Measurements from ENCODE around the gene DHTKD1. TPM values are rescaled to one million over a fixed set of nuclear protein-coding genes. Genes with fewer than 3 reads are reported as not detected.
A peak's percentile ranks its signal among the peaks of the same experiment; 100 is the strongest.

Gene DHTKD1
- total and polyA plus RNA-seq, 9 donors: 10.3 to 33.2 (median 26.4) TPM

DNA sequence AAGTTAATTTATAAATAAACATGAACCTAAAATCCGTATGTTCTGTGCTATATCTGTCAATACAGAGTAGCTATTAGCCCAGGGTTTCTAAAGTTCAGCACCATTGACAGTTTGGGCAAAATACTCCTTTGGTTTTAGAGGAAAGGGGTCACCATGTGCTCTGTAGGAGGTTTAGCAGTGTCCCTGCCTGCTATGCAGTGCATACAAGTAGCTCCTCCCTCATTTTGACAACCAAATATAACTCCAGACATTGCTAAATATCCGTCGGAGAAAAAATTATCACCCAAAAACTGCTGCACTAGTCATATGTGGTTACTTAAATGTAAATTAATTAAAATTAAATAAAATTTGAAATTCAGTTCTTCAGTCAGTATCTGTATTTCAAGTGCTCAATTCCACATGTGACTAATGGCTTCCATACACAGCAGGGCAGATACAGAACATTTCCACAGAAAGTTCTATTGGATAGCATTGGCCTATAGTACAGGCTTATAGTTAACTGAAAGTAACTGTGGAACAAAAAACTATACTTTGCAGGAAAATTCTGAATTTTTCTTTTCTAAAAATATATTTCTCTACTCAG, 32.6 kb upstream of the DHTKD1 start:
- Histone ChIP-seq H3K4me1 (ENCODE audit: insufficient read depth) (no peaks in the 10 kb centered on the region), H3K27ac (no peak overlapping the region), H3K36me3 (no peaks in the 10 kb centered on the region), H3K27me3 (no peaks in the 10 kb centered on the region), H3K9me3 (no peaks in the 10 kb centered on the region), H3K4me3 (no peak overlapping the region)
- intact Hi-C loops (cut with DNase I): no loop called here
- TF ChIP-seq EP300 (IDR thresholded peaks at IDR 0.05): no peak
- no peak for TF ChIP-seq CTCF (IDR thresholded peaks at IDR 0.05)
- no peak for TF ChIP-seq POLR2A (IDR thresholded peaks at IDR 0.05)
- DNase-seq: no peak
- 72 to 74% (median 73%) methylated on average over 3 of the region's 3 CpGs for WGBS, 3 donors

DNA sequence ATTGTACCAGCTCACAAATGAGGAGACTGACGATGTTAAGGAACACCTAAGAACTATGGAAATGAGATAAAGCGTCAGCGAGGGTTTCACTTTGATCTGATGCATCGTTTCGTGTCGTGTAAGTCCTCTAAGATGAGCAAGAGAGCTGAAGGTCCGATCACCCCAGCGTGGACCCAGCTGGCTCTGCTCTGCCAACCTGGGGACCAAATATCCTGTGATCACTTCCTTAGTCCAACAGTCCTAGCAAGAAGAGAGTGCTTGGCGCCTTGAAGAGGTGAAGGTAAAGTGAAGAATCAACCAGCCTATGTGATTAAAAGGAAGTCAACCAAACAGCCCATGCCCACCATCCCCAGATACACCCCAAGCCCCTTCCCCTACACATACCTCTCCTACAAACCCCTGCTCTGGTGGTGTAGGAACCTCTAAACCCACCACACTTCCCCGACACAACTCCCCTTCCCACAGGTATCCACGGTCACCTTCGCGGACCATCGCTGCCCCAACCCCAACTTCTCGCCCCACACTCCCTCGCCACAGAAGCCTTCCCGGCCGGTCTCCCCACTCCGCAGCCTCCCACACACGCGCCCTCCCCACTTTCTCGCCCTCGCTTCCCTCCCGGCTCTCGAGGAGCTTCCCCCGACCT, 26.9 kb upstream of the DHTKD1 start:
- H3K4me1 ChIP-seq (ENCODE audit: insufficient read depth): no peaks in the 10 kb centered on the region
- 1% methylated on average over 26 of the region's 26 CpGs for WGBS, 3 donors
- no peaks in the 10 kb centered on the region for H3K36me3 ChIP-seq
- no peaks in the 10 kb centered on the region for H3K27me3 ChIP-seq
- DNase-seq: no peak
- intact Hi-C loops (cut with DNase I): loop anchor here in 1 of 4 donors (5.0 kb wide), 1 partner anchor 85 kb away; the partner anchor contains the start of gene SEC61A2
- H3K4me3 ChIP-seq: peak overlapping the region; percentile 89
- TF ChIP-seq CTCF (IDR thresholded peaks at IDR 0.05) (no peak), EP300 (IDR thresholded peaks at IDR 0.05) (no peak), POLR2A (IDR thresholded peaks at IDR 0.05) (no peak)
- peak overlapping the region; percentile 80 to 97 for H3K27ac ChIP-seq
- no peaks in the 10 kb centered on the region for H3K9me3 ChIP-seq

- Histone ChIP-seq H3K4me3 (peak overlapping the region; percentile 89), H3K4me1 (ENCODE audit: insufficient read depth) (no peaks in the 10 kb centered on the region), H3K9me3 (no peaks in the 10 kb centered on the region), H3K27me3 (no peaks in the 10 kb centered on the region), H3K36me3 (no peaks in the 10 kb centered on the region), H3K27ac (peak overlapping the region; percentile 80 to 97)
- no peak for TF ChIP-seq EP300 (IDR thresholded peaks at IDR 0.05)
- TF ChIP-seq POLR2A (IDR thresholded peaks at IDR 0.05): peak; percentile 18
- peak in 2 of 5 donors; percentile 47 to 77 for DNase-seq
- 0% methylated on average over 23 to 31 of the region's 31 CpGs for WGBS, 3 donors
- intact Hi-C loops (cut with DNase I): loop anchor here in 1 of 4 donors (5.0 kb wide), 1 partner anchor 85 kb away; the partner anchor contains the start of gene SEC61A2
Observed at GRCh38 chr10:12042409-12042796, 26.4 kb upstream of the DHTKD1 start.

DNA sequence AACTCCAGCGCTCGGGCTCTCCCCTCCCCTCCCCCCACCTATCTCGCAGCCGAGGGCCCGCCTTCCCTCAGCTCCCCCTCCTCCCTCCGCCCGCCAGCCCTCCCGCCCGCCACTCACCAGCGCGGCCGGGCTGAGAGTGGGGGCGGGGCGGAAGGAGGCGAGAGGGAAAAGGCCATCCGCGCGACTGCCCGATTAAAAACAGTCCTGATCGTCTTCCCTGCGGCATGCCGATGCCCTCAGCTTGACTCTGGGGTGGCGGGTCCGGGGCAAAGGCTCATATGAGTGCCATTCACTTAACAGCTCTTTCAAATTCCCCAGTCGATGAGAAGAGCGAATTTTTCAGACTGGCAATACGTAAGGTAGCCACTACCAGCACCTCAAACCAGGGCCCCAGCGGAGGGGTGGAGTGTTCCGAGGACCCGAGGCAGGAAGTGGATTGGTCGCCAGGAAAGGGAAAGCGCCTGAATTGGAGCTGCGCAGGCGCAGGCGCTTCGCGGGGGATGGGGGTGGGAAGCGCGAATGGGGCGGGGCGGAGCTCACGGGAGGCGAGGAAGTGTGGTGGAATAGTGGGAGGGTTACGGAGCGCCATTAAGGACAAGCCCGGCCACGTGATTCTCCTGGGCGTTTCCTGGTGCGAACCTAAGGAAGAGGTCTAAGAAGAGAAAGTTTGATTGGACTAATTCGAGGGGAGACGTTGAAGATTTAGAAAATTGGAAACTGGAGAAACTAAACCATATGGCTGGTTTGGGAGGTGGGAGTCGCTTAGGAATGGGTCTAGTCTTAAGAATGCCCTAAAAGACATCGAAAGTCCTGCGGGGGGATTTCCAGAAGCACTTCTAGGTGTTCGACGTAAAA, 25.7 kb upstream of the DHTKD1 start, which contains the start of gene UPF2:
Gene UPF2 (minus strand): TSS at position 13 of the 855 bp plus-strand sequence. CDS start 7,386 bp downstream, outside the sequence.
- DNase-seq: peak; percentile 98 to 99 (median 98)
- Histone ChIP-seq H3K9me3 (no peaks in the 10 kb centered on the region), H3K36me3 (no peaks in the 10 kb centered on the region), H3K4me3 (peak within 1 kb of the TSS; percentile 89), H3K27me3 (no peaks in the 10 kb centered on the region), H3K4me1 (ENCODE audit: insufficient read depth) (no peaks in the 10 kb centered on the region), H3K27ac (peak within 1 kb of the TSS; percentile 80 to 97)
- intact Hi-C loops (cut with DNase I): loop anchor here in 1 of 4 donors (5.0 kb wide), 1 partner anchor 84 kb away; the partner anchor contains the start of gene SEC61A2
- 2 to 5% (median 4%) methylated on average over 53 to 56 of the region's 56 CpGs for WGBS, 3 donors
- no peak for TF ChIP-seq EP300 (IDR thresholded peaks at IDR 0.05)
- TF ChIP-seq CTCF (IDR thresholded peaks at IDR 0.05): peak in 1 of 3 donors; percentile 23

Data from ovary (tissue), 9 donors.